Measurements from ENCODE around the gene CDC27.
A peak's percentile ranks its signal among the peaks of the same experiment; 100 is the strongest.
"Not testable (repeated sequence)": the region's sequence is repeated elsewhere in the genome, so short reads cannot be mapped to it uniquely, and the experiment has no call there.

Gene CDC27, protein sequence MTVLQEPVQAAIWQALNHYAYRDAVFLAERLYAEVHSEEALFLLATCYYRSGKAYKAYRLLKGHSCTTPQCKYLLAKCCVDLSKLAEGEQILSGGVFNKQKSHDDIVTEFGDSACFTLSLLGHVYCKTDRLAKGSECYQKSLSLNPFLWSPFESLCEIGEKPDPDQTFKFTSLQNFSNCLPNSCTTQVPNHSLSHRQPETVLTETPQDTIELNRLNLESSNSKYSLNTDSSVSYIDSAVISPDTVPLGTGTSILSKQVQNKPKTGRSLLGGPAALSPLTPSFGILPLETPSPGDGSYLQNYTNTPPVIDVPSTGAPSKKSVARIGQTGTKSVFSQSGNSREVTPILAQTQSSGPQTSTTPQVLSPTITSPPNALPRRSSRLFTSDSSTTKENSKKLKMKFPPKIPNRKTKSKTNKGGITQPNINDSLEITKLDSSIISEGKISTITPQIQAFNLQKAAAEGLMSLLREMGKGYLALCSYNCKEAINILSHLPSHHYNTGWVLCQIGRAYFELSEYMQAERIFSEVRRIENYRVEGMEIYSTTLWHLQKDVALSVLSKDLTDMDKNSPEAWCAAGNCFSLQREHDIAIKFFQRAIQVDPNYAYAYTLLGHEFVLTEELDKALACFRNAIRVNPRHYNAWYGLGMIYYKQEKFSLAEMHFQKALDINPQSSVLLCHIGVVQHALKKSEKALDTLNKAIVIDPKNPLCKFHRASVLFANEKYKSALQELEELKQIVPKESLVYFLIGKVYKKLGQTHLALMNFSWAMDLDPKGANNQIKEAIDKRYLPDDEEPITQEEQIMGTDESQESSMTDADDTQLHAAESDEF
- 56.4 to 81.9 (median 75.8) reads per million in 4 donors for total RNA-seq

DNA sequence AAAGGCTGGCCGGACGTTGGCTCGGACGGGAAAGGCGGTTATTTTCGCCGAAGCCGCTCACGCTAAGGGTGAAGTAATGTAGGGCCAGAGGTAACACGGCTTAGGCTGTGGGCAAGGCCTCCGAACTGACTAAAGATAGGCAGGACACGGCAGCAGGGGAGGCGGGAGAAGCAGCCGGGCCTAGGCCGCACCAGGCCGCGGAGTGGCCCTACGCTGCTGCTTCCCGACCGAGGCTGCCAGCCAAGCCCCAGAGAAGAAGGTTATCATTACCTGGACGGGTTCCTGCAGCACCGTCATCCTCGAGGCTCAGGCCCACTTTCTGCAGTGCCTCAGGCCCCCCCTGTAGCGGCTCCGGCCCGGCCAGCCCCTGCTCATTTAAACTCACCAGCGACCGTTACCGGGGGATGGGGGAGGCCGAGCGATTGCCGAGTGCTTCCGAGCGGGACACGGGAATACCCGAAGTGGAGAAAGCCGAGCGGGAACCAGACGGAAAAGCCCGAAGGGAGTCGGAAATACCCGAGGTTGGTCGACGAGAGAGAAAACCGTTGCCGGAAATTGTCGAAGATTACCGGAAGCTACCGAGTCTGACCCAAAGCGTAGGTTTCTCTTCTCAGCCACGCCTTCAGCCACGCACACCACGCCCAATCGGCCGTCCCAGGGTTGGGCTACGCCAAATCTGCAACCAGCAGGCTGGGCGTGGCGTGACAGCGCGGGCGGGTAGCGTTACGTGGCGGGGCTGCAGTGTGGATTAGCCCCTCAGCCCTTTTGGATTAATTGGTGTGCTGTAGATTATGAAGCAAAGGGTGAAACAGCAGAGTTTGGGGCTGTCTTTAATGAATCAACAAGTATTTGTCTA is at the start of gene CDC27:
Gene CDC27 (minus strand): TSS at position 420 of the 856 bp plus-strand sequence. CDS start 123 bp downstream, at position 297.
- peak; percentile 97 to 100 (median 99) for DNase-seq

DNA sequence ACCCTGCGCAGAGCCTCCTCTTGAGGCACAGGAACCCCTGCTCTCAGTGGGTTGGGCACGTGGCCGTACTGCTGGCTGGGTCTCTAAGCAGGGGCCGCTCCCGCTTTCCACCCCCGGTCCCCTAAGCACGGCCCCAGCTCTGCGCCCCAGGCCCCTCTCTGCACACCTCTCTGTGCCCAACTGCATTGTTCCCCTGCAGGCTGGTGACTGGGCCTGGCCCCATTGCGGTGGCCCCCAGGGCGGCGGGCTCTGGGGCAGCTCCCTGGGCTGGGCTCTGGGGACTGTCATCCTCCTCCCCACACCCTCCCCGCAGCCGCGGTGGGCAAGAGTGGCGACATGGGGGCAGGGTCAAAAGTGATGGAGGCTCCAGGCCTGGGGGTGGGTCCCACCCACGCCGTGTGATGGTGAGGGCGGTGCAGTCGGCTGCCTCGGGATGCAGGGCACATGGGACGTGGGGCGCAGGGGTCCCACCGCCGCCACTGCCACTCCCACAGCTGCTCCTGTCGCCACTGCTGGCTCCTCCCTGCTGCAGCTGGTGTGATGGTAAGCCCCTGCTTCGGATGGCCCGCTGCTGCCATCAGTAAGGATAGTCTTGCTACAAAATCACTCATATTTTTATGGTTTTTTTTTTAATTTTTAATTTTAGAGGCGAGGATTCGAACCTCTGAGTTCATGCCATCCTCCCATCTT is 49.4 kb upstream of the CDC27 start:
- no peak for DNase-seq

DNA sequence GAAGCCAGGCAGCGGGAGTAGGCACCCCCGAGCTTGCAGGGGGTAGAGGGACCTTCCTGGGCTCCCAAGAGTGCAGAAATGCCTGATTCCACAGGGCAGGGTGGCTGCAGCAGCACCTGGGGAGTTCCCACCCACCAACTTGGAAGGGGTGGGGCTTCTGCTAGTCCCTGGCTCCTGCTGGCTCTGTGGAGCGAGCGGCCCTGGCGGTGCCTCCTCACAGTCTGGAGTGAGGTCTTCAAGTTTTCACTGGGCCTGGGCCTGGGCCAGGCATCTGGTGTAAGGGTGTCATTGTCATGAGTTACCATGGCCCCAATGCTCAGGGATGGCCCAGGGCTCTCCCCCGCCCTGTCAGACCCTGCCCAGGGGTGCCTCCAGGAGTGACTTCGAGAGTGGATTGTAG is 48.7 kb upstream of the CDC27 start:
- DNase-seq = no peak

DNA sequence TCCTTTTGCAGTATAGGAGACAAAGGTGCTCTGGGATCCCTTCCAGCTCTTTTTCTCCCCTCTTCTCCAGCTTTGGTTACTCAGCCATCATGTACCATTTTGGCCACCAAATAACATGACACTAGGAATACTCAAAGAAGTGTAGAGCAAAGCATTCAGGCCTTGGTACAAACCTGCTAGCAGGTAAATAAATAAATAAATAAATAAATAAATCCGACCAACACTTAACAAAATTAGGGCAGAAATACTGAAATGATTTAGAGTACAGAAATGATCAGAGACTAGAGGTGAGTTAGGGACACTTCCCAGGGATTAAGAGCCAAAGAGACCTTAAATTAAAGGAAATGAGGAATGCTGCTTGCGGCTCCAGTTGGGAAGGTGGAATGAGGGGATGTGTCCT is 46.8 kb upstream of the CDC27 start:
- no peak for DNase-seq

DNA sequence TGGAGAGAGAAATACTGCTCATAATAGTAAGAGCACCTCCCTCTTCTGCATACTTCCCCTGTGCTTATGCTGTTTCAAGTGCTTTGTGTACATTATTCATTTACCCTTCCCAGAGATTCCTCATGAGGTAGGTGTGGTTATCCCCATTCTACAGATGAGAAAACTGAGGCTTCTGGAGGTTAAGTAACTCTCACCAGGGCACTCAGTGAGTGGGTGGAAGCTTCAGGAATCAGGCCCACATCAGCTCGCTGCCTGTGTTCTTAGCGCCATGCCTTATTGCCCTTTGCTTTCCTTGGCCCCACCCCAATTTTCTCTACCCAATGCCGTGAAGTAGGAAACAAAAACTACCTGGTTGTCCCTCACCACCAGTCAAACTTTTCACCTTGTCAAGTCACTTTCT is 46.4 kb upstream of the CDC27 start:
- no peak for DNase-seq

DNA sequence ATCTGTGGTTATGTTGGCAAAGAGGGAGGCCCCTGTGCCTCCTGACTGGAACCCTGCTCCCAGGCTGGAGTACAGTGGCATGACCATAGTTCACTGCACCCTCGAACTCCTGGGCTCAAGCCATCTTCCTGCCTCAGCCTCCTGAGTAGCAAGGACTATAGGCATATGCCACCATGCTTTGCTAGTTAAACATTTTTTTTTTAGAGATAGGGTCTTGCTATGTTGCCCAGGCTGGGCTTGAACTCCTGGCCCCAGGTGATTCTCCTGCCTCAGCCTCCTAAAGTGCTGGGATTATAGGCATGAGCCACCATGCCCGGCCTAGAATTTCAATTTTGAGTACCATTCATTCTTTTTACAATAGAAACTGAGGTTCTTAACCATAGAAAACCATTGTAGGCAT is 43.4 kb upstream of the CDC27 start:
- no peak for DNase-seq

DNA sequence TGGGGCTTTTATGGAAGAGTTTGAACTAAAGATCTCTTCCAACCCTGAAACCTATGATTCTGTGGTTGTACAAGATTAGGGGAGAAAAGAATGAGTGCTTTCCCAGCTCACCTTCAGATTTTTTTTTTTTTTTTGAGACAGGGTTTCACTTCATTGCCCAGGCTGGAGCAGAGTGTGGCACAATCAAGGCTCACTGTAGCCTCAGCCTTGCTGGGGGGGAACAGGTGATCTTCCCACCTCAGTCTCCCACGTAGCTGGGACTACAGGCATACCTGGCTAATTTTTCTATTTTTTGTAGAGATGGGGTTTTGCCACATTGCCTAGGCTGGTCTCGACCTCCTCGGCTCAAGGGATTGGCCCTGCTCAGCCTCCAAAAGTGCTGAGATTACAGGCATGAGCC is 42.8 kb upstream of the CDC27 start:
- DNase-seq = no peak

DNA sequence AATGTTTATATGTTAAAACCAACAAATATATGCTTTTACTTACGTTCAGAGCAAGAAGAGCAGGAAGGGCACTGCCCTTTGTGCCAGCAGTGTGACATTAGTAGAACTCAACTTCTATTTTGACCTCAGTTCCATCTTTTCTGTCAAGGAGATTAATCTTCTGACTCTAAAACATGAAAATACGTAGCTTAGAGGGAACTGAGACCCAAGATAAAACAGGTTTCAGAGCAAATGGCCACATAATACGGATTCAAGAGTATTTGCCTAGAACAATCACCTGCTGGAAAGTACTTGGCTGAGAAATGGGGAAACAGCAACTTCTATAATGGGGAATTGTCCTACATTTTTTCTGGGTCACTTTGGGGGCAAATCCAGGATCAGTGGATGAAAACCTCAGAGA is 42.2 kb upstream of the CDC27 start:
- DNase-seq = no peak

DNA sequence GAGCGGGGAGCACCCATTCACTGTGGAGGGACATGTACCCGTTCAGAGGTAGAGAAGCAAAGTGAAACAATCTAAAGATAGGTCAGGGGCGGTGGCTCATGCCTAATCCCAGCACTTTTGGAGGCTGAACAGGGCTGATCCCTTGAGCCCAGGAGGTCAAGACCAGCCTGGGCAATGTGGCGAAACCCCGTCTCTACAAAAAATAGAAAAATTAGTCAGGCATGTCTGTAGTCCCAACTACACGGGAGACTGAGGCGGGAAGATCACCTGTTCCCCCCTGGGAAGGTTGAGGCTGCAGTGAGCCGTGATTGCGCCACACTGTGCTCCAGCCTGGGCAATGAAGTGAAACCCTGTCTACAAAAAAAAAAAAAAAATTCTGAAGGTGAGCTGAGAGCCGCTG is 41.8 kb upstream of the CDC27 start:
- DNase-seq = no peak

DNA sequence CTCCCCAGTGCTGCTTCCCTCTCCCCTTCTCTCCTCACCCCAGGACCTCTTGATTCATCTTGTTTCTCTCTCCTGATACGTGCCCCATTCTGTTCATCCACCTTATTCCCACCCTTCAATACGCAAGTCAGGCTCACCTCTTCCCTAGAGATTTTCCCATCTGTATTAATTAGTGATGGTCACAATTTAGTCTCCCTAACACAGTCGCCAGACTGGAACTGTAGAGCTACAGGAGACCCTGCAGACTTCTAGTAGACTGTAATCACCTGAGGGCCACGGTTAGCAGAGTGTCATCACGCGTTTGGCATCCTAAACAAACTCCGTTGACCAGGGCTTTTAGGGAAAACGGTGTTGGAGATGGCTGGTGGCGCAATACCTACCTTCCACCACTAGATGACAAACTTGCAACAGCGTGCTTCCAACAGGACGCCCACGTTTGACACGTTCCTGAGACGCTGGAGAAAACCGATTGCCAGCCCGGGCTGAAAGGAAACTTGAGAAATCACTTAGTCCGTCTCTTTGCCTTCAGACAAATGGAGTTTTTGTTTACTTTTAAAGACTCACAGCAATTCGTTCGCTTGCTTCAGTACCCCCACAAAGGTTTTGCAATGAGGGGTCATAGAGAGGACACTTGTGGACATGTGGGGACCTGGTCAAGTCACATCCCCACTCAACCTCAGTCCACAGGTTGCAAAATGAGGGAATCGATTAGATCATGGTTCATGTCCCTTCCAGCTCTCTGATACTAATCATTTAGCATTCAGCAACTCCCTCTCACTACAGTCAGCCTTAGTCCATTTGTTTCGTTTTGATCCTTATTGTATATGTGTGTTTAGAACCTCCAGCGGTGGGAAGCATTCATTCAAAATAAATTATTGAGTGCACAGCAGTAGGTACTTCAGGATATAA is 40.7 kb upstream of the CDC27 start:
- peak in 4 of 5 donors; percentile 37 to 71 (median 52) for DNase-seq

DNA sequence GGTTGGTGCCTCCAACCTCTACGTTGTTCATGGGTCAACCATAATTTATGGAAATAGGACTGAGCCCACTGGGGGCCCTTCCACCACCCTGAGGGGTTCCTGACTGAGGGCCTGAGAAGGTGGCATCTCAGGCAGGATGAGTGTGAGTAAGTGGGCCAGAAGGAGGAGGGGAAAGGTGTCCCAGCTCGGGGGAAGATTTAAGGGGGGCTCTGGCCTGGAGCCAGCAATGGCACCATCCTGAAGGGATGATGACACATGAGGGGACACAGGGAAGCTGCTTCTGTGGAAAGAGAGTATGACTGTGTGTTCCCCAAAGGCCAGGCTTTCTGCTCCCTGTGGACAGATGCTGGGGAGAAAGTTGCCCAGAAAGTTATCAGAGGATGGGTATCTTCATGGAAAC is 38.8 kb upstream of the CDC27 start:
- no peak for DNase-seq

DNA sequence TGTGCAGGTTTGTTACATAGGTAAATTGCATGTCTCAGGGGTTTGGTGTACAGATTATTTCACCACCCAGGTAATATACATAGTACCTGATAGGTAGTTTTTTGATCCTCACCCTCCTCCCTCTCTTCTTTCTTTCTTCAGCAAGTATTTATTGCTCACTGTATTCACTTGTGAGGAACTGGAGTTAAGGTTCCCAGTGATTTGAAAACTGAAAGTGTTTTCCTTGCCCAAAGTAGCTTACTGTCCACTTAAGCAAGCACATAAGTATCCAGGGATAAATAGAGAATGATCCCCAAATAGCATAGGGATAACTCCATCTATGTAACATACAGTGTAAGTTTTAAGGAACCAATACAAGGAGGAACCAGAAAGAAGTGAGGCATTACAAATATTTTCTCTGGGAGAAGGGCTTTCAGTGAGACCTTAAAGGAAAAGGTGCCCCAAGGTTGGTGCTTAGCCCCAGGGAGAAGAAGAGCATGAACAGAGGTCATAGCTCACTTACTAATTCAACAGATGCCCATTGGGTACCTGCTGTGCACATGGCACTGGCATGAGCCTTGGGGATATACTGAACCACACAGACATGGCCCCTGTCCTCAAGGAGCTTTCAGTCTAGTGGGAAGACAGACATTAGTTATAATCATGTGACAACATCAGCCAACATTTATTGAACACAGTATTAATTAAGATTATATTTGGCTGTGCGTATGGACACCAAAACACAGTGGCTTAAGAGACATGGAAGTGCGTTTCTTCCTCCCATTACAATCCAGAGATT is 37.0 kb upstream of the CDC27 start:
- no peak for DNase-seq

DNA sequence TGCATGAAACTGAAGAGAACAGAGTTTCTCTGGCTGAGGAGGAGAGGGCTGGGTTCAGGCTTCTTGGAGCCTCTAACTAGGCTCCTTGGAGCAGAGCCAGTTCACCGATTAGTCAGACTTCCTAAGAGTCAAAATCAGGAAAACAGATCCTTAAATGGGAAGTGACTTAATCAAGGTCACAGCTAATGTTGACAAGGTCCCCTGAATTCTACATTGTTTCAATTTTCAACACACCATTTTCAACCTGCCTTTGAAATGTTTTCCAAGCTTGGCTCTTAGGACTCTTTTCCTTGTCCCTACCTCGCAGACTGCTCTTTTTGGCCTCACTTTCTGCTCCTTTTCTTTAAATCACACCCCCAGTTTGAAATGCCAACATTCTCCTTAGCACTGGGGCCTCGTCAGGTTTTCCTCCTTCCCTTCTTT is 36.4 kb upstream of the CDC27 start:
- no peak for DNase-seq

DNA sequence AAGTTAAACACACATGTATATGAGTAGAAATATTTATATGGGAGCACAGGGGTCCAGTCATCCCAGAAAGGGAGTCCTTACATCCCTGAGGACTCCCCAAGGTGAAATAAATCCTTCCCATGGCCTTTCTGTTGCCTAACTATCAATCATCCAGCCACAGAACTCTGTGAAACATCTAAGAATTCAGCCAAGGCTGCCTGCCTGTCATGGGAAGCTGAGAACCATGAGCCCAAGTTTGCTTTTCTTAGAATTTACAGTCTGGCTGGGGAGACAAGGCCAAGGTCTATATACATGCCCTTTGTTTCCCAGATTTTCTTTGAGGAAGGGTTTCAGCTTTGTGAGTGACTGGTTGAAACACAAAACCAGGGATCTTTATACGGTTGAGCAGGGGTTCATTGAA is 35.9 kb upstream of the CDC27 start:
- no peak for DNase-seq

DNA sequence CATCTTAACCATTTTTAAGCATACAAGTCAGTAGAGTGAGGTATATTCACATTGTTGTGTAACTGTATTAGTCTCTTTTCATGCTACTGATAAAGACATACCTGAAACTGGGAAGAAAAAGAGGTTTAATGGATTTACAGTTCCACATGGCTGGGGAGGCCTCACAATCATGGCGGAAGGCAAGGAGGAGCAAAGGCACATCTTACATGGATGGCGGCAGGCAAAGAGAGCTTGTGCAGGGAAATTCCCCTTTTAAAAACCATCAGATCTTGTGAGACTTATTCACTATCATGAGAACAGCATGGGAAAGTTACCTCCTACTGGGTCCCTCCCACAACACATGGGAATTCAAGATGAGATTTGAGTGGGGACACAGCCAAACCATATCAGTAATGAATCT is 35.0 kb upstream of the CDC27 start:
- not testable (repeated sequence) for DNase-seq

DNA sequence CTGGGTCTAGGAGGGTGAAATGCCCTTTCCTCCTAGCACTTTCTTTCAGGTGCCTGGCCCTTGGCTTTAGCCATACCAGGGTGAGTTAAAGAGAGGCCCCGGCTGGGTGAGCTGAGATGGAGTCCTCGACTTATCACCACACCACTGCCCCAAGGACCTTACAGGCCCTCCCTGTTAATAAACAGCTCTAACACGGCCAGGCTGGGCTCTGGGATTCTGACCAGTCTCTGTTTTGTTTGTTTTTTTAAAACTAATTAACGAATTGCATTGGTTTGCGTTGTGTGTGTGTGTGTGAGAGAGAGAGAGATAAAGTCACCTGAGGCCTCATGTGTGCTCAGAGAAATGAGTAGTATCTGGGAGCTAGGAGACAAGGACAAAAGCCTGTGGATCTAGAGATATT is 34.4 kb upstream of the CDC27 start:
- no peak for DNase-seq

DNA sequence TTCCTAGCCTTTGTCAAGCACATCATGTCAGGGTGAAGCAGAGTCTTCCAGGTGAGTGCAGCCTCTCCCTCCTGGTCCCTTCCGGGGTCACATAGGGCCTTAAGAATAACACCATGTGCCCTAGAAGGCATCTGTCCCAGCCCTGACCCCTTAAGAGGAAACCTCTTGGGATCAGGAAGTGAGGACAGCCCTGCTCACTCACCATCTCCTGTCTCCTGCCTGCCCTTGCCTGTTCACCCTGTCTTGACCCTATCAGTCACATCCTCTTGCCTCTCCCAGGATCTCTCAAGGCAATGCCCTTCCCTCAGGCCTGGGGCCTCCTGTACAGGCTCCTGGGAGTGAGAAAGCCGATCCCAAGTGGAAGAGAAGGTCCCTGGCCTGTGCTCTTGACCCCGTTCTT is 33.9 kb upstream of the CDC27 start:
- no peak for DNase-seq

DNA sequence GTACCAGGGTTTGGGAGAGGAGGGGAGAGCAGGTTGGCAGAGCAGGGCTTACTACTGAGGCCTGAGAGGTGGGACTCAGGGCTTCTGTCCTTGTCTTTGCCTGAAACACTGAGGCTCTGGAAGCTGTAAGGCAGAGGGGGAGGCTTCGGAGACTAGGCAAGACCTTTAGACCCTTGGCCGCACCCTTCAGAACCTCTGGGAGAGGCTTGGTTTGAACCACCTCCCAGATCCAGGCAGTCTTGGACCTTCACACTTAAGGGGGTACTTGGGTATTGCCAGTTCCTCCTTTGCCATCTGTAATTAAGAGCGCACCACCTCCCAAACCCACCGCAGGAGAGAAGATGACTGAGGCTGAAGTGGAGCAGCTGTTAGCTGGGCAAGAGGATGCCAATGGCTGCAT is 33.0 kb upstream of the CDC27 start:
- DNase-seq = no peak

DNA sequence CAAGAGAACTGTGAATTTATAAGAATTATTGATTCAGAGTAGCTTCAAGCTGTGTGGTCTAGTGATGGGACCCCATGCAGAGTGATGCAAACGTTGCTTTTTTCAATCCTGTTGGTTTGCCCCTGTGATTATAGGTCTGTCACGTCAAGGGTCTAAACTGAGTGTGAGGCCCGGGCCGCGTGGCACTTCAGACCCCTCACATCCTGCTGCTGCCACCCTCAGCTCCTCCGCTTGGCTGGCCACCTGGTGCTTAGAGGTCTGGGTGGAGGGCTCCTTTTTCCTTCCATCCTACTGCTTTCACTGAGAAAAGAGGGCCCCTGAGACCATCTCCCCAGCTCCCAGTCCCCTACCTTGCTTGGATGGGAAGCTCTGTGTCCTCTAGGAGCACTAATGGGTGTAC is 32.1 kb upstream of the CDC27 start:
- DNase-seq = no peak

DNA sequence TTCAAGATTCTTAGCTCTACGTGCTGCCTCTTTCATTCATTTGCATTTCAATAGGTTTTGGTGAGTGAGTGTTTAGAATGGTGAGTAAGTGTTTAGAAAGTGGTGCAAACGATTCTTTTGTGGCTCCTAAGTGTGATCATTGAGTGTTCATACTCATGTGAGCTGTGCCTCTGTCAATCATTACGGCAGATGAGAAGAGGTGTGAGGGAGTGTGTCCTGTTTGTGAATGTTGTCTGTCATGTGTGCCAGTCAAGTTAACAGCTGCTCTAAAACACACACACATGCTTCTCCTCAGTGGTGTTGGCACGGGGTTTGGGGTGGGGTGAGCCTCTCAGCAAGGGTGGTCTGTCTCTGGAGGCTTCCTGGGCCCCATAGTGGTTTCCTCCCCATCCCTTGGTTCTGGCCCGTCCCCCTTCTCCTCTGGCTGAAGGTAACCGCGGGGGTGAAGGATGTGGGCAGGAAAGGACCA is 31.5 kb upstream of the CDC27 start:
- DNase-seq = peak in 1 of 5 donors; percentile 18

Data from T-helper 1 cell (primary cell).